Measurements from ENCODE around the gene CNIH3.
"Not testable (repeated sequence)": the region's sequence is repeated elsewhere in the genome, so short reads cannot be mapped to it uniquely, and the experiment has no call there.

Gene CNIH3

GRCh38 chr1:224643653-224644052 is 27.5 kb downstream of the CNIH3 start:
- no peak for ATAC-seq

DNA sequence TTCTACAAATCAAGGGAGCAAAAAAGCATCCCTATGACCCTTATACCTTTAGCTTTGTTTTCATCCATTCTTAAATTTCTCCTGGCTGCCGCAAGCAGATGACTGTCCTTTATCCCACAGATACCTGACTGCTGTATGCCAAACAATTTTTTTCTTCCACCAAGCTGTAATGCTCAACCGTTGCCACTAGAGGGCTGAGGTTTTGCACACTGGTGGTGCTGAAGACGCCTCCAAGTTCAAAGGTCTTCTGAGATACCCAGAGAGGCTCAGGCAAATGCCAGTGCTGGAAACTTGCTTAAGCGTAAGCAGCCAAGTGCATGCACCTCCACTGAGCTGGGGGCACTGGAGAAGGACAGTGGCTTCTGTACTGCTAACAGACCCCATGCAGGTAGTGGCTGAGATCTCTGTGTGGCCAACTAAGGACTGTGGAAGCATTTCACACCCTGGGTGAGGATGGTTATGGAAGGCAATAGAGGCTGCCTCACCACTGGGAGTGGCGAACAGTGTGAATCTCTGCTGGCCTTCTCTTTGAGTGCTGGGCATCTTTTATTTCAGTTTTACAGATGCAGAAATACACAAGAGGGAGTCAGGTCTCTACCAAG is 28.5 kb downstream of the CNIH3 start:
- ATAC-seq = peak; percentile 42
- peak; percentile 58 for DNase-seq

More at GRCh38 chr1:224643653-224644052, 27.5 kb downstream of the CNIH3 start:
- no peak for DNase-seq

- DNase-seq (no peak), ATAC-seq (no peak)
These were observed 31.3 kb downstream of the CNIH3 start for GRCh38 chr1:224647449-224647848.

DNA sequence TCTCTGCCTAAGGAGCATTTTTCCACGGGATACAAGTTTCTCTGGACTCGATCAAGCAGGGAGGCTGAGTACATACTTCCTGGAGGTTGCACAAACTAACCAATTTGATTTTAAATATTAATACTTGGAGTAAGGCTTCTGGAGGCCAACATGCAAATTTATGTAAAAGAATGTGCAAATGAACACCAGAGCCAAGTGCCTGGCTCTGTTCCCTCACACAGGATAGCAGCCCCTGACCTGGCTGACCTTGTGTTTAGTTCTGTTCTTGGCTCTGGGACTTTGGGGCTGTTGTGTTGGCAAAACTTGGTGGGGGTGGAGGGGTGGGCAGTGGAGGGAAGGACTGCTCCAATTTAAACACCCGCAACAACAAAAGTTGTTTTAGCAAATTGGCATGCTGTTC is 34.2 kb downstream of the CNIH3 start:
- no peak for ATAC-seq

GRCh38 chr1:224651188-224651587 is 35.1 kb downstream of the CNIH3 start:
- ATAC-seq (no peak), DNase-seq (no peak)

More for the DNA sequence above, 34.2 kb downstream of the CNIH3 start:
- DNase-seq = no peak

GRCh38 chr1:224656392-224656791 is 40.3 kb downstream of the CNIH3 start:
- no peak for ATAC-seq
- no peak for DNase-seq

DNA sequence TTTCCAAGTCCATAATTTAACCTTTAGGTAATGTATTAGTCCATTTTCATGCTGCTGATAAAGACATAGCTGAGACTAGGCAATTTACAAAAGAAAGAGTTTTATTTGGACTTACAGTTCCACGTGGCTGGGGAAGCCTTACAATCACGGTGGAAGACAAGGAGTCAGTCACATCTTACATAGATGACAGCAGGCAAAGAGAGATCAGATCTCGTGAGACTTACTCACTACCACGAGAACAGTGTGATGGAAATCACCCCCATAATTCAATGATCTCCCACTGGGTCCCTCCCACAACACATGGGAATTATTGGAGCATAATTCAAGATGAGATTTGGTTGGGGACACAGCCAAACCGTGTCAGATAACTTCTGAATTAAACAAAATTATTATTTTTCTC is 44.0 kb downstream of the CNIH3 start:
- ATAC-seq (no peak), DNase-seq (no peak)

- ATAC-seq (no peak), DNase-seq (no peak)
These were observed 46.8 kb downstream of the CNIH3 start for GRCh38 chr1:224662870-224663269.

DNA sequence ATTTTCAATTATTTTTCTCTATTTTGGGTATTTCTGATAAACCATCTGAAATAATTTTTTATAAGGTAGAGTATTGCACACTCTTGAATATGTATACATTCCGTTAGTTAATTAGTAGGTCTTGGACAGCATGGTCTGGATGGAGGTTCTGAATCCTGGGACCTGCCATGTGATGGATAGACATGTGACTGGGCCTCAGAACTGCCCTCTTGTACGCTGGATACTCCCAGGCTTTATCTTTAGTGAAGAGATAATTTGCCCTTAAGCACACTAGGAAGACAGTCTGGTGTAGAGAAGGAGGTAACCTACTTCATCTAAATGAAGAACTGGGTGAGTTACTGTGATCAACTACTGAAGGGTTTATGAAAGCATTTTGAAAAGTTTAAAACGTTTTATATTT is 48.9 kb downstream of the CNIH3 start:
- ATAC-seq = no peak

DNA sequence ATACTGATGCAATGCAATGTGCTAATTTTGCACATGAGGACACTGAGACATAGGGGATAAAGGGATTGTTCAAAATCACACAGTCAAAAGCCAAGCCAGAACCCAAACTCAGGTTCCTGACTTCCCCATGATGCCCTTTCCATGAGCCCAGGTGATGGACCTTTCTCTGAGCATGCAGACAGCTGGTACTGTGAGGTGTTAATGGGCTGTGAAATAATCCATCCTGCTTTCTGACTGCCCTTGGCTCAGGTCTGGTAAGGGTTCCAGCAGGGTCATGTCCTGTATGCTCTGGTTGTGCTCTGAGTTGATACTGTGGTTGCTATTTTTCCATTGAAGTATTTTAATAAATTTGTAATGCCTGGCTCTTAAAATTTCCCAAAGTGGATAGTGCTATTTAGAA is 50.0 kb downstream of the CNIH3 start:
- ATAC-seq (no peak), DNase-seq (no peak)

More for the DNA sequence above, 48.9 kb downstream of the CNIH3 start:
- DNase-seq = no peak

- no peak for ATAC-seq
These were observed 50.8 kb downstream of the CNIH3 start for GRCh38 chr1:224666913-224667312.

GRCh38 chr1:224668984-224669383 is 52.9 kb downstream of the CNIH3 start:
- no peak for DNase-seq
- ATAC-seq = no peak

More at GRCh38 chr1:224666913-224667312, 50.8 kb downstream of the CNIH3 start:
- no peak for DNase-seq

DNA sequence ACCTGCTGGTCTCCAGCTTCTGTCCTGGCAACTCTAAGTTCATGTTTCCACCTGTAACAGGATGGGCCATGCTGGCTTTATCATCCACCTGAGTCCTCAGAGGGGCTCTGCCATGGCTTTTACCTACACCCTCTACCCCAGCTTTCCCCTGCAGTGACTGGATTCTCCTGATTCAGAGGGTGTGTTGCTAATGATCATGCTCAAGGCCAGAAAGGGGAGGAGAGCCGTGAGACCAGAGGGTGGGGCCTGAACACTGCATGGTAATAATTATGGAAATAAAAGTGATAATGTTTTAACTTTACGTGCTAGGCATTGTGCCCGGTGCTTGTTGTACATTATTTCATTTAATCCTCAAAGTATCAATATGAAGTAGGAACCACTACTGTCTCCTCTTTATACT is 53.3 kb downstream of the CNIH3 start:
- ATAC-seq = no peak
- no peak for DNase-seq

GRCh38 chr1:224670506-224670905 is 54.4 kb downstream of the CNIH3 start:
- ATAC-seq = no peak
- no peak for DNase-seq

- ATAC-seq (no peak), DNase-seq (no peak)
These were observed 55.0 kb downstream of the CNIH3 start for GRCh38 chr1:224671076-224671475.

- ATAC-seq = no peak
- DNase-seq = no peak
These were observed 57.0 kb downstream of the CNIH3 start for GRCh38 chr1:224673141-224673540.

DNA sequence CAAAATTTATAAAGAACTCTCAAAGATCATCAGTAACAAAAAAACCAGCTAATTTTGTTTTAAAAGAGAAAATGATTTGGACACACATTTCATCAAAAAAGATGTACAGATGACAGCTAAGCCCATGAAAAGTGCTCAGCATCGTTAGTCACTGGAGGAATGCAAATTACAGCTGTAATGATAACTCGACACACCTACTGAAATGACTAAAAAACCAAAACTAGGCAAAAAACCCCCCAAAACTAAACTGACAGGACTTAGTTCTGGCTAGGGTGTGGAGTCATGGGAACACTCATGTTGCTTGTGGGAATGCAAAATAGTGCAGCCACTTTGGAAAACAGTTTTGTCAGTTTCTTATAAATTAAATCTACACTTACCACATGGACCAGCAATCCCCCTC is 59.5 kb downstream of the CNIH3 start:
- DNase-seq (no peak), ATAC-seq (no peak)

GRCh38 chr1:224676551-224676950 is 60.4 kb downstream of the CNIH3 start:
- no peak for DNase-seq

GRCh38 chr1:224678168-224678567 is 62.1 kb downstream of the CNIH3 start:
- ATAC-seq = no peak
- no peak for DNase-seq

More at GRCh38 chr1:224676551-224676950, 60.4 kb downstream of the CNIH3 start:
- no peak for ATAC-seq

DNA sequence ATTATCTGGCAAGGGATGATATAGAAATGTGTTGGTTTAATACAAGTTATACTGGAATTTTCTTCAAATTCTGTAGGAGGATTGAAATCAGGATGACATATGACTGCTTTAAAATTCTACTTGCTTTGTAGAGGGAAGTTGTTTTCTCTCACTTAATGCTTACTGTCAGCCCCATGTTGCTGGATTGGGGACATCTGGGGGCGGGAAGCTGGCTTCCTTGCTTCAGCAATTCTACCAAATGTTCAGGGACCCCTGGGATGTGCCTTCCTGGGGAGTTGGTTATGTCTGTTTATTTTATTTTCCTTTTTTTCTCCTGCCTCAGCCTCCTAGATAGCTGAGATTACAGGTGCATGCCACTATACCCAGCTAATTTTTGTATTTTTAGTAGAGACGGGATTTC is 63.5 kb downstream of the CNIH3 start:
- ATAC-seq (no peak), DNase-seq (no peak)

GRCh38 chr1:224681816-224682215 is 65.7 kb downstream of the CNIH3 start:
- ATAC-seq (no peak), DNase-seq (no peak)

GRCh38 chr1:224683936-224684335 is 67.8 kb downstream of the CNIH3 start:
- DNase-seq (no peak), ATAC-seq (no peak)

DNA sequence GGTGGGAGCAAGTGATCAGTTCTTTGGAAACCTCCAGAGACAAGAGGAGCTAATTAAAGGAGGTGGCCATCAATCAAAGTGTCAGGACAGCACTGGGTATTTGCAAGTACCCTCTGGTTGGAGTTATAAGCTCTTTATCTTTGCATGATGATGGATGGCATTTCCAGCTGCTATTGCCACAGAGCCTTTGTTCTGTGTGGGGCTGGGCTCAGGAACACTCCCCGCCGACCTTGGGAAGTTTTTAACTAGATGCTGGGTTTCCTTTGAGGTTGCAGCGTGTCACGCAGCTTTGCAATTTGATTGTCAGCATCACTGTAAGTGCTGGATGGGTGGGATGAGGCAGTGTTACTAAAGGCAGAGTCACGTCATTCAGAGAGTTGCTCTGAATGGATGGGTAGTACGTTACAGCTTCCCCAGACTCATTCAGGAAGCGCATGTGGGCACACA is 68.9 kb downstream of the CNIH3 start:
- ATAC-seq (peak; percentile 36), DNase-seq (no peak)

DNA sequence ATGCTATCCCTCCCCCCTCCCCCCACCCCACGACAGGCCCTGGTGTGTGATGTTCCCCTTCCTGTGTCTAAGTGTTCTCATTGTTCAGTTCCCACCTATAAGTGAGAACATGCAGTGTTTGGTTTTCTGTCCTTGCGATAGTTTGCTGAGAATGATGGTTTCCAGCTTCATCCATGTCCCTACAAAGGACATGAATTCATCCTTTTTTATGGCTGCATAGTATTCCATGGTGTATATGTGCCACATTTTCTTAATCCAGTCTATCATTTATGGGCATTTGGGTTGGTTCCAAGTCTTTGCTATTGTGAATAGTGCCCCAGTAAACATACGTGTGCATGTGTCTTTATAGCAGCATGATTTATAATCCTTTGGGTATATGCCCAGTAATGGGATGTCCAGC is 70.0 kb downstream of the CNIH3 start:
- not testable (repeated sequence) for DNase-seq, ATAC-seq

- no peak for ATAC-seq
- DNase-seq = no peak
These were observed 71.3 kb downstream of the CNIH3 start for GRCh38 chr1:224687465-224687864.
